Ovary (tissue), 9 donors: Measurements from ENCODE around the gene CSNK1E. TPM values are rescaled to one million over a fixed set of nuclear protein-coding genes. Genes with fewer than 3 reads are reported as not detected.

ENCODE experiments used
- DNase-seq, 5 donors: peaks; one replicate each; pipeline ENCODE4 v3.0.0-alpha.2; 2019 to 2020
- H3K27ac ChIP-seq, 2 donors: fragments of 200-600 bp; one replicate each; pipeline versions ENCODE4 v1.5.1 to v1.8.0; 2019 to 2022
- H3K27me3 ChIP-seq: fragments of 200-600 bp; one replicate; pipeline ENCODE4 v1.8.0; 2022
- H3K36me3 ChIP-seq: fragments of 200-600 bp; sonication (generic); one replicate; pipeline ENCODE4 v1.5.1; 2019
- H3K4me1 ChIP-seq: one replicate; pipeline ENCODE4 v1.8.1; 2013; ENCODE audit warnings: mild to moderate bottlenecking, moderate library complexity; ENCODE audit not compliant: insufficient read depth
- H3K4me3 ChIP-seq: fragments of 200-600 bp; sonication (generic); one replicate; pipeline ENCODE4 v1.5.1; 2017
- H3K9me3 ChIP-seq, 2 donors: fragments of 200-600 bp in 1 of 2; sonication (generic) in 1 of 2; one replicate each; pipeline versions ENCODE4 v1.5.1 to v1.8.1; 2013 to 2019; ENCODE audit warnings: mild to moderate bottlenecking in 1 of 2, moderate library complexity in 1 of 2
- CTCF ChIP-seq, 3 donors: fragments of 450-650 bp in 2 of 3; fragments of 200-600 bp in 1 of 3; IDR thresholded peaks; one replicate each; pipeline versions ENCODE4 v1.5.1 to v1.8.0; 2016 to 2022; ENCODE audit warnings: antibody characterized with exemption in 3 of 3, mild to moderate bottlenecking in 1 of 3
- EP300 ChIP-seq: sonication (generic); formaldehyde crosslinking; IDR thresholded peaks from one replicate; pipeline ENCODE4 v1.6.1; 2017; ENCODE audit warnings: antibody characterized with exemption
- POLR2A ChIP-seq: fragments of 450-650 bp; IDR thresholded peaks from one replicate; pipeline ENCODE4 v1.6.1; 2017; ENCODE audit warnings: antibody characterized with exemption, mild to moderate bottlenecking, moderate library complexity
- WGBS, 3 donors: extraction: QIAGEN DNeasy Blood & Tissue Kit in 1 of 3; methylation state at CpG; one replicate each; pipeline versions ENCODE4 v1.1.5 to v1.1.7; 2013 to 2017; 5-methylcytosine and 5-hydroxymethylcytosine counted together
- intact Hi-C, 4 donors: fragments of 100-400 bp; cut with DNase I; formaldehyde crosslinking; loops; one replicate each; pipeline versions ENCODE4 v1.11.0 to v1.15.1; 2022 to 2023
- polyA plus RNA-seq, 2 donors: library from polyadenylated mRNA; stranded (reverse); fragments of 200-250 nt in 1 of 2; fragments of 350-450 nt in 1 of 2; fragmentation: Illumina TruSeq in 1 of 2; extraction: RNeasy Lipid Tissue Mini Kit (QIAGEN cat#74804) in 1 of 2; gene quantifications; one replicate each; pipeline ENCODE4 v1.2.3, GENCODE V29; 2013 to 2014
- total RNA-seq, 7 donors: library from RNA; depleted of rRNA in 2 of 7; stranded (reverse); fragments of >200 nt in 2 of 7; fragmentation: NEBNext Ultra II Directional in 3 of 7; extraction: Animal tissue kit (Norgen Biotek cat#: 25700) in 3 of 7; gene quantifications; one replicate each; pipeline versions ENCODE4 v1.1.0 to v1.2.4, GENCODE V29; 2016 to 2023
- donor health status: DM: no; HTN: no; CAD: no; lungs with moderate emphysema.
- donor health status: DM: no; HTN: no; CAD: no.
- donor health status: Bipolar disorder and iron deficiency.
- donor health status: DM: yes; HTN: yes; CAD: no.
- donor health status: DM: no; HTN: no; CAD: no.
- donor health status: DM: yes; HTN: yes; CAD: no.

CSNK1E gene
- total and polyA plus RNA-seq, 9 donors: 61.4 to 161 (median 105) TPM

GRCh38 chr22:38249803-38250642 lies 67.2 kb downstream of the CSNK1E start:
- Histone ChIP-seq H3K4me1 (peaks cover 6% of the 10 kb centered on the region), H3K9me3 (no peaks in the 10 kb centered on the region), H3K27me3 (no peaks in the 10 kb centered on the region), H3K4me3 (no peak overlapping the region), H3K27ac (no peak overlapping the region), H3K36me3 (no peaks in the 10 kb centered on the region)
- WGBS, 3 donors: 89 to 96% (median 91%) methylated on average over 25 of the region's 25 CpGs
- intact Hi-C loops: loop anchor here in 2 of 4 donors (10.0 kb wide), 2 partner anchors 45 to 175 kb away; partner anchors contain the start of gene MAFF (in 1 of the 2)
- DNase-seq: no peak
- TF ChIP-seq EP300: no peak
- TF ChIP-seq CTCF (IDR thresholded peaks at IDR 0.05): no peak
- no peak for TF ChIP-seq POLR2A

GRCh38 chr22:38249301-38249700 lies 67.9 kb downstream of the CSNK1E start:
- intact Hi-C loops: loop anchor here in 1 of 4 donors (10.0 kb wide), 1 partner anchor 174 kb away; no protein-coding TSS in a partner anchor
- Histone ChIP-seq H3K27ac (no peak overlapping the region), H3K27me3 (no peaks in the 10 kb centered on the region), H3K4me3 (no peak overlapping the region), H3K9me3 (no peaks in the 10 kb centered on the region), H3K36me3 (no peaks in the 10 kb centered on the region), H3K4me1 (peaks cover 6% of the 10 kb centered on the region)
- TF ChIP-seq EP300 (no peak), POLR2A (no peak), CTCF (IDR thresholded peaks at IDR 0.05) (no peak)
- 95 to 100% (median 99%) methylated on average over 3 of the region's 3 CpGs for WGBS, 3 donors
- DNase-seq: no peak

GRCh38 chr22:38248280-38248679 lies 69.0 kb downstream of the CSNK1E start:
- H3K9me3 ChIP-seq: no peaks in the 10 kb centered on the region
- no peak overlapping the region for H3K4me3 ChIP-seq
- H3K4me1 ChIP-seq: peaks cover 9% of the 10 kb centered on the region
- intact Hi-C loops: loop anchor here in 1 of 4 donors (10.0 kb wide), 1 partner anchor 173 kb away; no protein-coding TSS in a partner anchor
- H3K27ac ChIP-seq: no peak overlapping the region
- 95 to 99% (median 97%) methylated on average over 6 of the region's 6 CpGs for WGBS, 3 donors
- TF ChIP-seq CTCF (IDR thresholded peaks at IDR 0.05): no peak
- TF ChIP-seq POLR2A: no peak
- no peak for TF ChIP-seq EP300
- DNase-seq: no peak
- no peaks in the 10 kb centered on the region for H3K27me3 ChIP-seq
- H3K36me3 ChIP-seq: no peaks in the 10 kb centered on the region

- no peaks in the 10 kb centered on the region for H3K9me3 ChIP-seq
- intact Hi-C loops: loop anchor here in 1 of 4 donors (10.0 kb wide), 1 partner anchor 173 kb away; no protein-coding TSS in a partner anchor
- no peaks in the 10 kb centered on the region for H3K27me3 ChIP-seq
- H3K4me3 ChIP-seq: no peak overlapping the region
- DNase-seq: no peak
- peaks cover 13% of the 10 kb centered on the region for H3K4me1 ChIP-seq
- H3K27ac ChIP-seq: no peak overlapping the region
- H3K36me3 ChIP-seq: no peaks in the 10 kb centered on the region
- TF ChIP-seq POLR2A: no peak
- TF ChIP-seq CTCF (IDR thresholded peaks at IDR 0.05): no peak
- no peak for TF ChIP-seq EP300
- 89 to 95% (median 94%) methylated on average over 10 to 12 of the region's 12 CpGs for WGBS, 3 donors
These were observed 69.5 kb downstream of the CSNK1E start for GRCh38 chr22:38247713-38248112.
